ENCODE results near the gene PRR33. TPM values are rescaled to one million over a fixed set of nuclear protein-coding genes. Genes with fewer than 3 reads are reported as not detected.

The PRR33 gene
- total RNA-seq, 2 donors from 2014 or later, result 0.17 TPM; not detected in 1

- Histone ChIP-seq H3K27me3 (replicated peaks; ENCODE audit: insufficient read depth) (peaks cover 3% of the 10 kb centered on the region), H3K4me3 (no peak overlapping the region), H3K4me1 (replicated peaks) (no peaks in the 10 kb centered on the region), H3K9me3 (no peaks in the 10 kb centered on the region), H3K36me3 (no peaks in the 10 kb centered on the region), H3K27ac (no peak overlapping the region)
- no peak for DNase-seq (ENCODE audit: low spot score)
- WGBS, result 71% methylated on average over 34 of the region's 34 CpGs
- intact Hi-C loops (cut with DNase I), result no loop called here
- TF ChIP-seq, protein P1, sequence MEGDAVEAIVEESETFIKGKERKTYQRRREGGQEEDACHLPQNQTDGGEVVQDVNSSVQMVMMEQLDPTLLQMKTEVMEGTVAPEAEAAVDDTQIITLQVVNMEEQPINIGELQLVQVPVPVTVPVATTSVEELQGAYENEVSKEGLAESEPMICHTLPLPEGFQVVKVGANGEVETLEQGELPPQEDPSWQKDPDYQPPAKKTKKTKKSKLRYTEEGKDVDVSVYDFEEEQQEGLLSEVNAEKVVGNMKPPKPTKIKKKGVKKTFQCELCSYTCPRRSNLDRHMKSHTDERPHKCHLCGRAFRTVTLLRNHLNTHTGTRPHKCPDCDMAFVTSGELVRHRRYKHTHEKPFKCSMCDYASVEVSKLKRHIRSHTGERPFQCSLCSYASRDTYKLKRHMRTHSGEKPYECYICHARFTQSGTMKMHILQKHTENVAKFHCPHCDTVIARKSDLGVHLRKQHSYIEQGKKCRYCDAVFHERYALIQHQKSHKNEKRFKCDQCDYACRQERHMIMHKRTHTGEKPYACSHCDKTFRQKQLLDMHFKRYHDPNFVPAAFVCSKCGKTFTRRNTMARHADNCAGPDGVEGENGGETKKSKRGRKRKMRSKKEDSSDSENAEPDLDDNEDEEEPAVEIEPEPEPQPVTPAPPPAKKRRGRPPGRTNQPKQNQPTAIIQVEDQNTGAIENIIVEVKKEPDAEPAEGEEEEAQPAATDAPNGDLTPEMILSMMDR (IDR thresholded peaks at IDR 0.05), result no peak
These were observed 22.0 kb downstream of the PRR33 start for GRCh38 chr11:1869427-1870325.

DNA sequence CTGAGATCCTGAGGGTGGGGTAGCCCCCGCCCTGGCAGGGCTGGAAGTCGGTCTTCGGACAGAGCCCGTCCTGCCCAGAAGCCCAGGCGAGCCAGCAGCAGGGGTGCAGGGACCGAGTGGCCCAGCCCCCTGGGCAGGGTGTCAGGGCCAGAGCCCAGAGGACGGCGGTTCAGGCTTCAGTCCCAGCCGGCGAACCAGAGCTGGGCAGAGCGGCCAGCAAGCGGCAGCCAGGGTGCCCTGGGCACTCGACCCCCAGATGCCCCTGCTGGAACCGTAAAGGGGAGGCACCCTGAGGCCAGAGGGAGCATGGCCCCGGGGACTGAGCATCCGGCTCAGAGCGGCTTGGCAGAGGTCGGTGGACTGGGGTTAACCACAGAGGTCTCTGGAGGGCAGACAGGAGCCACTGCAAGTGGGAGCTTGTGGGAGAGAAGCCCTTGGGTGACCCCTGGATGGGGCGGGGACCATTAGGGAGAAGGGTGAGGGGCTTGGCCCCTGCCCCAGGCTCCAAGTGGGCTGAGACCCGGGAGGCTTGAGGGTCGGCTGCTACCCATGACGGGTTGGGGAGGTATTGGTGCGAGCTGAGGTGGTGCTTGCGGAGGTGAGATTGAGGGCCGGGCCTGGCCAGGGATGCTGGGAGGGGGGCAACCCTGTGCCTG is 22.9 kb downstream of the PRR33 start:
- Histone ChIP-seq H3K4me1 (replicated peaks) (no peaks in the 10 kb centered on the region), H3K4me3 (no peak overlapping the region), H3K36me3 (no peaks in the 10 kb centered on the region), H3K9me3 (no peaks in the 10 kb centered on the region), H3K27me3 (replicated peaks; ENCODE audit: insufficient read depth) (peaks cover 3% of the 10 kb centered on the region), H3K27ac (no peak overlapping the region)
- no peak for TF ChIP-seq POLR2AphosphoS5 (IDR thresholded peaks at IDR 0.05)
- TF ChIP-seq POLR2A (IDR thresholded peaks at IDR 0.05), result no peak
- TF ChIP-seq, protein P1 (IDR thresholded peaks at IDR 0.05), result no peak
- DNase-seq (ENCODE audit: low spot score), result no peak
- intact Hi-C loops (cut with DNase I), result no loop called here
- 85% methylated on average over 21 of the region's 25 CpGs for WGBS

- TF ChIP-seq POLR2AphosphoS5 (IDR thresholded peaks at IDR 0.05) (no peak), POLR2A (IDR thresholded peaks at IDR 0.05) (no peak)
- TF ChIP-seq, protein P1 (IDR thresholded peaks at IDR 0.05), result no peak
- no peaks in the 10 kb centered on the region for H3K36me3 ChIP-seq
- intact Hi-C loops (cut with DNase I), result no loop called here
- H3K27ac ChIP-seq, result no peak overlapping the region
- peaks cover 3% of the 10 kb centered on the region for H3K27me3 ChIP-seq (replicated peaks; ENCODE audit: insufficient read depth)
- 97% methylated on average over 12 of the region's 14 CpGs for WGBS
- no peaks in the 10 kb centered on the region for H3K4me1 ChIP-seq (replicated peaks)
- DNase-seq (ENCODE audit: low spot score), result no peak
- H3K4me3 ChIP-seq, result no peak overlapping the region
- H3K9me3 ChIP-seq, result no peaks in the 10 kb centered on the region
These were observed 23.5 kb downstream of the PRR33 start for GRCh38 chr11:1868056-1868635.

DNA sequence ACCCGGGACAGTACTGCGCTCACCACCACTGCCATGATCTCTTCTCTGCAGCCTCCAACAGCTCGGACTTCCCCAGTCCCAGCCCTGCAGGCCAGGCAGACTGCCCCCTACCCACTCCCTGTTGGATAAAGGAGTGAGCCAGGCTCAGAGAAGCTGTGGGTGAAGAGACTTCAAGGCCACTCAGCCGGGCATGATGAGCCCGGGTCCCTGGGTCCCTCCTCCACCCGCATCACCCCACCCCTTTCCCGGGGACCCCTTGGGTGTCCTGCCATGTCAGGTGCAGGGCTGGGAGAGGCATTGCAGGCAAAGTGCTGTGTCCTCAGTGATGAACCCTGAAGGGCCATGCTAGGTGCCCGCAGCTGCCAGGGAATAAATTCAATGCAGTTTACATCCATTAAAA is 24.3 kb downstream of the PRR33 start:
- Histone ChIP-seq H3K9me3 (no peaks in the 10 kb centered on the region), H3K4me3 (no peak overlapping the region), H3K36me3 (no peaks in the 10 kb centered on the region), H3K27ac (no peak overlapping the region), H3K27me3 (replicated peaks; ENCODE audit: insufficient read depth) (peaks cover 3% of the 10 kb centered on the region), H3K4me1 (replicated peaks) (no peaks in the 10 kb centered on the region)
- WGBS, result 85% methylated on average over 8 of the region's 8 CpGs
- DNase-seq (ENCODE audit: low spot score), result no peak
- intact Hi-C loops (cut with DNase I), result no loop called here
- no peak for TF ChIP-seq POLR2AphosphoS5 (IDR thresholded peaks at IDR 0.05)
- TF ChIP-seq, protein P1 (IDR thresholded peaks at IDR 0.05), result no peak
- TF ChIP-seq POLR2A (IDR thresholded peaks at IDR 0.05), result no peak

Data from prostate gland (tissue), 2 donors.